Activated effector memory CD4-positive, alpha-beta T cell treated with Interleukin-2 at 50 U/mL for 16 hours (primary cell): ENCODE measurements around the gene SOD3.

ENCODE experiments used
- DNase-seq: peaks from one replicate; pipeline ENCODE4 v3.0.0-alpha.2; 2020

Gene SOD3, protein sequence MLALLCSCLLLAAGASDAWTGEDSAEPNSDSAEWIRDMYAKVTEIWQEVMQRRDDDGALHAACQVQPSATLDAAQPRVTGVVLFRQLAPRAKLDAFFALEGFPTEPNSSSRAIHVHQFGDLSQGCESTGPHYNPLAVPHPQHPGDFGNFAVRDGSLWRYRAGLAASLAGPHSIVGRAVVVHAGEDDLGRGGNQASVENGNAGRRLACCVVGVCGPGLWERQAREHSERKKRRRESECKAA

DNA sequence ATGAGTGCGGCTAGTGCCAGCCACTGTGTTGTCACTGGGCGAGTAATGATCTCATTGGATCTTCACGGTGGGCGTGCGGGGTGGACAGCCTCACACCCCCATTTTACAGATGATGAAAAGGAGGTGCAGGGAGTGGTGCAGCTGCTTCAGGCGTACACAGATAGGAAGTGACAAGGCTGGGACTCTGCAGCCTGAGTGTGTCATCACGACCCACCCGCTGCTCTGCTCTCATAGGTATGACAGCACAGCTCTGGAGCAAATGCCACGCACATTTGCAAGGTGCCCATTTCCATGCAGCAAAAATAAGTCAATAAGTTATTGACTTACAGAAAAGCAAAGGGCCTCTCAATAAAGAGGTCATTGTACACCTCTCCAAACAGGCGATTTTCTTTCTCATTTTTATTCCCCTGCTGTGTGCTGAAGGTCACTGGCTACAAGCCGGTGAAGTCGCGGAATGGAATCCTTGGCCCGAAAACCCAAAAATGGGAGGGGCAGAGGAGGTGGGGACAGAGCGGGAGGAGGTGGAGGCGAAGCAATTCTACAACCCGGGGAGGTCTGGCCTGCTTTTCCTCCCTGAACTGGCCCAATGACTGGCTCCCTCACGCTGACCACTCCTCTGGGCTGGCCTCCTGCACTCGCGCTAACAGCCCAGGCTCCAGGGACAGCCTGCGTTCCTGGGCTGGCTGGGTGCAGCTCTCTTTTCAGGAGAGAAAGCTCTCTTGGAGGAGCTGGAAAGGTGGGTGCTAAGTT is at the start of gene SOD3:
TSS of gene SOD3 (plus strand) at position 658 of the 750 bp plus-strand sequence. CDS start 3,949 bp downstream, outside the sequence.
- no peak for DNase-seq

DNA sequence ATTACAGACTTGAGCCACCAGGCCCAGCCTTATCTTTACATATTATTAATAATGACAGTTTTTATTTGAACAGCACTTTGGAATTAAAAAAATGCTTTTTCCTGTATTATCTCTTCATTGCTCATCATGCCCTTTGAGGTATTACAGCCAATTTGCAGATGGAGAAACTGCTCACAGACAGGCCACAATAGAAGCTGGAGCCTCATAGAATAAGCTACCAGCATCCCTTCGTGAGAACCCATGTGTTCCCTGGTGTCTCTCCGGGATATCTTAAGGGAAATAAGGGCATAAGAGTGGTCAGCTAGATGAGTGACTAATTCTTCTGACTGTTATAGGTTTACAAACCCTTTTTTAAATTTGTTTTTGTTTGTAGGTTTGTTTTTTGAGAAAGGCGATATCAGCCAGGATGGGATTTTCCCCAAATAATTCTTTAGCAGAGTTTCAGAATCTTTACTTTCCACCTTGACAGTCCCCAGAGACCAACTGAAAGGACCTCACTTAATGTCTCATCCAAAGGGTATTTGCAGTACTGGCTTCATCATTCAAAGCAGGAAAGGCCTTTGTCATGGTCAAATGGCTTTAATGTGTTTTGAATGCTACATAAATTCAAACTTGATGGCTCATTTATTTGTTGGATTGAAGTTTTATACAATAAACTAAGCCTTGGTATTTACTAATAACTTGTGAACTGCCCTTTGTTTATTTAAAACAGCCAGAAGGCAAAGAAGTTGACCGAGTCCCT is 48.0 kb upstream of the SOD3 start:
- DNase-seq = no peak

DNA sequence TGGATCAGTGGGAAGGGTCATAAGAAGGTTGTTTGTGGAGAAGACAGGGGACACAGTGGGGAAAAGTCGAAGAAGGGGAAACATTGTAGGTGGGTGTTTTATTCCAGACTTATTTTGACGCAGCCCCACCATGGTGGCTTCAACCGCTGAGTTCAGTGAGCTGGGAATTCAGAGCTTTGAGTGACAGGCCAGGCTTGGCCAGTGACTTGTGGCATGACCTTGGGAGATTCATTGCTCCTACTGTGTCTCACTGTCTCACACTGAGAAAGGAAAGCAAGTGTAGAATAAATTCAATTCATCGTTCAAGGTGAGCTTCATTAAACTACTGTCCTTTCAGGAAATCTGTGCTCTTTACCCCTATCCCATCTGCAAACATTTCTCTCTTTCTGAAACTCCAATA is 47.4 kb upstream of the SOD3 start:
- DNase-seq = no peak

DNA sequence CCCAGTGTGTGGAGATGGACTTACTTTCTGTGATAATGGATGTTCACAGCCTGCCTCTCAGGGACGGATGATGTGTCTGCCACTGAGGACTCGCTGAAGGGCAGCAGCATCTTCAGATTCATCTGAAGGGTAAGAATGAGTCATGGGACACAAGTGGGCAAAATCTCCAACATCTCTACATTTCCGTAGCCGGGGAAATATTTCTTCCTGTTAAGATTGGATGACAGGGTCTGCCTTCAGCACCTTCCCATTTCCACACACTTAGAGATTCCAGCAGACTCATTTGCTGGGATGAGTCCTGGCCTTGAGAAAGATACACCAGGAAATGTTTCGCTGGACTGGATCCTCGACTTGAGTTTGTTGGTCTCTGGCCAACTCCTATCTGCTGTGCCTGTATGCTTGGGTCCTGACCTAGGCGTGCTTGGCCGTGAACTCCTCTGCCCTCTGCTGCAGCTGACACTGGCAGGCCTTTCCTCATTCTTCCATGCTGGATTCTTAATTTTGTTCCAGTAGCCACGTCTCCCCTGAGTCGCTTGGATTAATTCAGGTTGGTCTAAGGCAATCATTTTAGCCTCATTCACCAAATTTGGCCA is 46.5 kb upstream of the SOD3 start:
- DNase-seq = no peak

DNA sequence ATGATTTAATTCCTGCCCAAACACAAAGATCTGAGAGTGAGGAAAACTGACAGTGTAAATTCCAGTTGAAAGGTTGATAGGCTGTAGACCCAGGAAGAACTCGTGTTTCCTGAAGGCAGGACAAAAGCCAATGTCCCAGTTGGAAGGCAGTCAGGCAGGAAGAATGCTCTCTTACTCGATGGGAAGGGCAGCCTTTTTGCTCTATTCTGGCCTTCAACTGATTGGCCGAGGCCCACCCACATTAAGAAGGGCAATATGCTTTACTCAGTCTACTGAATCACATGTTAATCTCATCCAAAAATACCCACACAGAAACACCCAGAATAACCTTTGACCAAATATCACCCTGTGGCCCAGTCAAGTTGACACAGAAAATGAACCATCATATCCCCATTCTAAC is 45.3 kb upstream of the SOD3 start:
- no peak for DNase-seq

DNA sequence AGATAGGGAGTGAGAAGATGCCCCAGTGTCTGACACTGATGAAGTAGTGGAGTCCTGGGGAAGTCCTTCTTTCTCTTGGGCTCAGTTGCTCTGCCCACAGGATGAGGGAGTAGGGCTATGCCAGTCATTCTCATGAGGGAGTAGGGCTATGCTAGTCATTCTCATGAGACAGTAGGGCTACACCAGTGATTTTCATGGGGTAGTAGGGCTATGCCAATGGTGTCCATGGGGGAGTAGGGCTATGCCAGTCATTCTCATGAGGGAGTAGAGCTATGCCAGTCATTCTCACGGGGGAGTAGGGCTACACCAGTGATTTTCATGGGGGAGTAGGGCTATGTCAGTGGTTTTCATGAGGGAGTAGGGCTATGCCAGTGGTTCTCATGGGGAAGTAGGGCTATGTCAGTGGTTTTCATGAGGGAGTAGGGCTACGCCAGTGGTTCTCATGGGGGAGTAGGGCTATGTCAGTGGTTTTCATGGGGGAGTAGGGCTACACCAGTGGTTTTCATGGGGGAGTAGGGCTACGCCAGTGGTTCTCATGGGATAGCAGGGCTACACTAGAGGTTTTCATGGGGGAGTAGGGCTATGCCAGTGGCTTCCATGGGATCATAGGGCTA is 43.3 kb upstream of the SOD3 start:
- no peak for DNase-seq

DNA sequence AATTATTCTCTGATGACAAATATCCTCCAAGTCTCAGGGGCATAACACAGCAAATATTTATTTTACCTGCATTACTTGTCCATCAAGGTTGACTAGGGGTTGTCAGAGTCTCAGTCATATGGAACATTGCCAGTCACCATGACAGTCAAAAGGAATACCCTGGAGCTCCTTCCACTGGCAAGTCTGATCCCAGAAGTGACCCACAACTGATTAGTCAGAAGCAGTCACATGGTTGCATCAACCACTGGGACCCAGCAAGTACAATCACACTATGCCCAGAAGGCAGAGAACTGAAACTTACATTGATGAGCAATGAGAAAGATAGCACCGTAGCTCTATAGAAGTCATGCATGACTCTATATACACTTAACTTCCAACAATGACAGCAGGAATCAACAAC is 41.9 kb upstream of the SOD3 start:
- no peak for DNase-seq

DNA sequence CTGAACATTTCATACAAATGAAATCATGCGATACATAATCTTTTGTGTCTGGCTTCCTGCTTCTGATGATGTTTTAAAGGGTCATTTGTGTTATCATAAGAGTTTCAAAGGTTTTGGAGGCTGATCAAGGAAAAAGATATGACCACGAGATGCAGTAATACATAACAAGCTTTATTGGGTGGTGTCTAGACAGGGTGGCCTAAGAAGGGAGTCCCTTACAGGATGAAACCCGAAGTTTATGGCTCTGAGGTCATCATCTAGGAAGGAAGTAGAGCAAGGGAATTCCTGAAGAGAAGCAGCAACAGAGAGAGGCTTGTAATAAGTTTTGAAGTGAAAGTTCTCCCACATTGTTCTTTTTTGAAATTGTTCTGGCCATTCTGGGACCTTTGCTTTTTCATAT is 40.8 kb upstream of the SOD3 start:
- no peak for DNase-seq

DNA sequence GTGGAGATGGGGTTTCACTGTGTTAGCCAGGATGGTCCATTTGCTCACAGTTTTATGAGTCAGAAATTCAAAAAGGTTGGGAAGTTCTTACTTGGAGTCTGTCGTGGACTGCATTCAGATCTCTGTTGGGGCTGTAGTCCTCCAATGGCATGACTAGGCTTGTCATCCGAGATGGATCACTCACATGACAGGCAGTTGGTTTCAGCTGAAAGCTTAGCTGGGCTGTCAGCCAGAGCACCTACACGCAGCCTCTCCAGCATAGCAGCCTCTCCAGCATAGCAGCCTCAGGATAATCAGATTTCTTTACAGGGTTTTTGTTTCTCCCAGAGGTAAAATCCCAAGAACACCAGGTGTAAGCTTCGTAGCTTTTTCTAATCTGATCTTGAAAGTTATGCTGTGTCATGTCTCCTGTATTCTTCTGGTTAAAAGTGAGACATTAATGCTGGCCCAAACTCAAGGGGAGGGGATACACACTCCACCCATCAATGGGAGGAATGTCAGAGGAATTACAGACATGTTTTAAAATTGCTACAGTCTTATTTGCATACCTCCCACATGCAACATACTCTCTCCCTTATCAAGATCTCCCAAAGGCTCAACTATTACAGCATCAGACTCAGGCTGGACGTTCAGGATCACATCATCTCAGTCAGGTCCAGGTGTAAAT is 31.6 kb upstream of the SOD3 start:
- no peak for DNase-seq

DNA sequence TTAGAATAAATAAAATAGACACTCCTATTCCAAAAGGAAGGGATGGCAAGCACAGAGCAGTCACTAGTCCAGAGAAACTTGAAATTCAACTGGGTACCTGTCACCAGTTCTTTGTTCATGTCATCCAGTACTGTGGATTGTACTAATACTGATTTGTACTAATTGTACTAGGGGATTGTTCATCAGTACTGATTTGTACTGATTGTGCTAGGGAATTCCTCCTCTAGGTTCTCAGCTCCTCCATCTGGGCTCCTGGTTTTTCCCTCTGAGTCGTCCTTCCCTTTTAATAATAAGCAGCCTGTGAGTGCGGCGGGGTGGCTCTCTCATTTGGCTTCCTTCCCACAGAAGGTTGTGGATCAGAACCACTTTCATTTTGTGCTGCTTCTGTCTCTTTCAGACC is 31.0 kb upstream of the SOD3 start:
- no peak for DNase-seq

DNA sequence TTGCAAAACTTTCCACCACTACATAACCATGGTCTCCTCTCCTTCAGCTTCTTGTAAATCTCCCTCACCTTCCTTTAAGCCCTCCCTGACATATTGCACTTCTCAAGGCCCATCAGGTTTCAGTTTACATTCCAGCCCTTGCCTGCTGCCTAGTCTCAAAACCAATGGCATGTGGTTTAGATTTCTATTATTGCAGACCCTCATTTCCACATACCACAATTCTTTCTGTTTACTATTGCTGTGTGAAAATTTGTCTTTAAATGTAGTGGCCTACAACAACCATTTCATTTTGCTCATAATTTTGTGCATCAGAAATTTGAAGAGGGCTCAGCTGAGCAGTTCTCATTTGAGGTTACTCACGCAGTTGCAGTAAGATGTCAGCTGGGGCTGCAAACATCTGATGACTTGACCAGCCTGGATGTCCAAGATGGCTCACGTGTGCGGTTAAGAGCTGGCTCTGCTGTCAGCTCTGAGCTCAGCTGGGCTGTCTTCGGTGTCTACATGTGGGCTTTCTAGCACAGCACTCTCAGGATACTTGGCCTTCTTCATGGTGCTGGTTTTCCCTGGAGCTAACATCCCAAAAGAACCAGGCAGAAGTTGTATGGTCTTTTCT is 29.9 kb upstream of the SOD3 start:
- DNase-seq = no peak

DNA sequence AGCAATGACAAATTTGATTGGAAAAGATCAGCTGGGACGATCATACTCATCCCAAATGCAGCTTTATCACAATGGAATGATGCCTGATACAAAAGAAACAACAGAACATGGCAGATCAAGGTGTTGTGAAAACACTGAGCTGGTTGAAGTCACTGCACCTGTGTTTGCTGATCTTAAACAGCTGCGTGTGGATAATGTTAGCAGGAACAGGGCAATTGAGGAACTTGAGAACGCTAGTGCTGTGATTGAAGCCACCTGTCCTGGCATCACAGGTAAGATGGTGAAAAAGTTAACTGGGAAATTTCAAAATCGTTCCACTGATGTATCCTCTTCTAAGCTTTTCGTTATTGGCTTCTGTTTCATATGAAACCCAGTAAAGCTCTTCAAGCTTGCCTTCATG is 27.4 kb upstream of the SOD3 start:
- DNase-seq = no peak

DNA sequence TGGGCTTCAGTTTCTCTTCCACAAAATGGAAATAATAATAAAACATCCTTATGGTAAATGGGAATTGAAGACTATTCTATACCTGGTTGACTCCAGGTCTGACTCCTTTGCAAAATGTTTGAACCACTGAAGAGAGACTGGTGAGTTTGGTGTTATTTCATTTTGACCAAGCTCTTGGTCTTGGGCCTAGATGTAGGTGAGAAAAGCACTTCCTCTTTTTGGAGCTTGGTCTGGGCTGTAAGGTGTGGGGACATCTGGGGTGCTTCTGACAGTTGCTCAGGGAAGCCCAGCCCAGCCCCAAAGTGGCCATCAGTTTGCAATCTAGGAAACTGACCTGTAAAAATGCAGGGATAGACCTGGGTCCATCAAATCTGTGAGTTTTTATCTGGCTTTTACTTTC is 26.8 kb upstream of the SOD3 start:
- DNase-seq = no peak

DNA sequence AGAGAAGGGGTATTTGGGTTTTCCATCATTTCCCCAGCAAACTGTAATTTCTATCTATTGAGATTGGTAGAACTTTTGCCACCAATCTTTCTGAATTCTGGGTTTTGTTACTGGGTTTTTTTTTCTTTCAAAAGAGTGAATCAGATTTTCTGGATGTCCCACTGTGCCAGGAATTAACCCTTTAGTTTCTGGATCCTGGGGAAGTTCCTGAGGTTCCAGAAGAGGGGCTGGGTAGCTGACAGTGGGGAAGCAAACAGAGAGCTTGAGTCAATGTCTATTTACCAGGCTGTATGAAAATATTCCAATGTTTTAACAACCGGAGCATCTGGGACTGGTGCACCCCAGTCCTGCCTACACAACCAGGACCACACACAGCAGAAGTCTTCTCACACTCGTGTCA is 25.8 kb upstream of the SOD3 start:
- no peak for DNase-seq

DNA sequence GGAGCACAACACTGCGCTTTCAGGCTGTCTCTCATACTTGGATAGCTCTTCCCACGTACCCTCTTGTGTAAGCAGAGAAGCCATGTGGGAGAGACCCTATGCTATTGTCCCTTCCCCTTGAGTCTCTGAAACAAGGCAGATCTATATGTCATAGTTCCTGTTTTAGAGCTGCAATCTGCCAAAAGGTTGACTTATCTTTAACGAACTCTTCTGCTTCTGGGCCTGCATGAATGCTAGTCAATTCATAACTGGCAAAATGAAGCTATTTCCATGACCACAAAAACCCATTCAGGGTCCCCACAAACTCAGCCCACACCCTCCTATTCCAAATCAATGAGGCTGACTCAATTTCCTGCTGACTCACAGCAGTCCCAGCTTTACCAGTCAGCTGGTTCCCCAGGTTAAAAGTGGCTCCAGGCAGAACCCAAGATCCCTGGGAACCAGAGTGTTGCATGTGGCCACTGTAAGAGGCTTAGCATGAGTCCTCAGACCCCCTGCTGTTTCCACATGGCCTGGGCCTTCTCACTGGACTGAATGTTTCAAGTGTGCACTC is 25.3 kb upstream of the SOD3 start:
- DNase-seq = no peak

DNA sequence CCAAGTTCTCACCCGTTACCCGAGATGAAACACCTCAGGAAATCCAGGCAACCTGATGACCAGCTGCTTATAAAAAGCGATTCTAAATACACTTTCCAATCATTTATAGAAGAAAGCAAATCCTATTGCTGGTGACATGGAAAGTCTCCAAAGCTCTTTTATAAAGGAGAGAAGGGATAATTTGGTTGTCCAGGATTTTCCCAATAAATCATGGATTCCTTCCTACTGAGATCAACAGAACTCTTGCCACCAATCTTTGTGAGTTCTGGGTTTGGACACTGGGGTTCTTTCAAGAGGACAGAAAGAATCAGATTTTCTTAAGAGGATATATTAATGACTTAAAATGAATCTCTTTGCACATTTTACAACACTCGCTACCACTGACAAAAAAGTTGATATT is 24.7 kb upstream of the SOD3 start:
- DNase-seq = no peak

DNA sequence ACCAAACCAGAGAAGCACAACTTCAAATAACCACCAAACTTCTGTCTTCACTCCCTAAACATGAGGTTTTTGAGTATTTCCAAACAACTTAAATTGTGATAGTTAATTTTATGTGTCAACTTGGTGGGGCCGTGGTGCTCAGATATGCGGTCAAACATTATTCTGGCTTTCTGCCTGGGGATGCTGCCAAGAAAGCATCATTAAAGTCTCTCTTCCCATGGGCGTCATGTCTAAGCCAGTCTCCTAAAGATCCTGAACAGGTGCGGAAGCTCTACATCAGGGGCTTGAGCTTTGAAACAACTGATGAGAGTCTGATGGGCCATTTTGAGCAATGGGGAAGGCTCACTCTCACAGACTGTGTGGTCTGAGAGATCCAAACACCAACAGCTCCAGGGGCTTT is 24.1 kb upstream of the SOD3 start:
- no peak for DNase-seq

DNA sequence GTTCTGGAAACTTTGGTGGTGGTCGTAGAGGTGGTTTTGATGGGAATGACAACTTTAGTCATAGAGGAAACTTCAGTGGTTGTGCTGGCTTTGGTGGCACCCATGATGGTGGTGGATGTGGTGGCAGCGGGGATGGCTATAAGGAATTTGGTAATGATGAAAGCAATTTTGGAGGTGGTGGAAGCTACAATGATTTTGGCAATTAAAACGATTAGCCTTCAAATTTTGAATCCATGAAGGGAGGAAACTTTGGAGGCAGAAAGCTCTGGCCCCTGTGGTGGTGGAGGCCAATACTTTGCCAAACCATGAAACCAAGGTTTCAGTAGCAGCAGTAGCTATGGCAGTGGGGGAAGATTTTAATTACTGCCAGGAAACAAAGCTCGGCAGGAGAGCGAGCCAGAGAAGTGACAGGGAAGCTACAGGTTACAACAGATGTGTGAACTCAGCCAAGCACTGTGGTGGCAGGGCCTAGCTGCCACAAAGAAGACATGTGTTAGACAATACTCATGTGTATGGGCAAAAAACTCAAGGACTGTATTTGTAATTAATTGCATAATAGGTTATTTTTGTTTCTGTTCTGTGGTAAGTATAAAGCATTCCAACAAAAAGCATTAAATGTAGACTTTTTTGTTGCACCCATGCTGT is 23.2 kb upstream of the SOD3 start:
- no peak for DNase-seq

DNA sequence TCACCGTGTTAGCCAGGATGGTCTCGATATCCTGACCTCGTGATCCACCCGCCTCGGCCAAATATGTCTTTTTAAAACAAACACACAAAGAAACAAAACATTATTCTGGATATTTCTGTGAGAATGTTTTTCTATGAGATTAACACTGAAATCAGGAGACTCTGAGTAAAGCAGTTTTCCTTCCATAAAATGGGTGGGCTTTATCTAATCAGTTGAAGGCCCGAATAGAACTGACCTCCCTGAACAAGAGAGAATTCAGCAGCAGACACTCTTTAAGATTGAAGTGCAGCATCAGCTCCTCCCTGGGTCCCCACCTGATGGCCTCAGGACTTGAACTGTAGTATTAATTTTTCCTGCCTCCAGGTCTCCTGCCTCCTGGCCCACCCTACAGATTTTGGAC is 22.4 kb upstream of the SOD3 start:
- DNase-seq = no peak

DNA sequence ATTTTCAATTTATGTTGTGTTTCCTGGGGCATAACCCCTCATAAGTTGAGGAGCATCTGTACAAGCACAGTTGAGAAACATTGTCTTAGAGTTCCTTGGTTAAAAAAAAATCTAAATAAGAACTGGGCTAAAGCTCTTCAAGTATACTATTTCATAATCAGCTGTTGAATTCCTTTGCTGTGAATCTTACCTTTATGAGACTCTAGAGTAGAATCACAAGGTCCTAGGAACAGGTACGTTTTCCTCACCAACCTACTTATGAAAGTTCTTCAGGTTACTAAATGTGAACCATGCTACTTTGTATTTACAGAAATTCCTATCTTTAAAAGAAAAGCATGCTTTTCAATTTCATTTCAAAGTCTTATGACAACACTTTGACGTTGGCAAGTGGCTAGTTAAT is 20.9 kb upstream of the SOD3 start:
- DNase-seq = no peak

DNA sequence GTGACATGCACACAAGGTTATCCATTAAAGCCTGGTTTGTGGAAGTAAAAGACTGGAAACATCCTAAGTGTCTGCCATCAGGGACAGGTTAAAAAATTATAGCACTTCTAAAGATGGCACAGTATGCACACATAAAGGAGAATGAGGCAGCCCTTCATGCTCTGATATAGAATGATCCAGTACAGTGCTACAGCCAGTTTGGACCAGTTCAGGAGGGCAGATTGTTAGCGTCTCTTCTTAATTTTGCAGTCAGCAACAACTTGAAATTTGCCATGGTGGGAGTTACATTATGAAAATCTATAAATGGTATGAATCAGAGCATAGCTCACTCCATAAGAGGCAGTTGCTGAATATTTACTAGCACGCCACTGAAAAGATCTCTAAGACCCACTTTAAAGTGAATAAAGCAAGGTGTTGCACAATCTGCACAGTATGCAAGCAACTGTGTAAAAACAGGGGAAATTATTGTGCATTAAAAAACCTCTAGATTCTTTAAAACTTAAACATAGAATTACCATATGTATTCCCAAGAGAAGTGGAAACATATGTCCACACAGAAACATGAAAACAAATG is 20.3 kb upstream of the SOD3 start:
- no peak for DNase-seq
